Right lobe of liver (tissue), 6 donors: Measurements from ENCODE around the gene KIF2C. TPM values are rescaled to one million over a fixed set of nuclear protein-coding genes. Genes with fewer than 3 reads are reported as not detected.
"Not testable (repeated sequence)": the region's sequence is repeated elsewhere in the genome, so short reads cannot be mapped to it uniquely, and the experiment has no call there.

Experiments used
- ATAC-seq, 4 donors: fragments of 200-7000 bp; cut with Tn5 transposase; one replicate each; pipeline ENCODE4 v1.9.1; 2020; ENCODE audit warnings: mild to moderate bottlenecking in 4 of 4, moderate library complexity in 4 of 4
- DNase-seq, 3 donors: peaks; one replicate each; pipeline ENCODE4 v3.0.0-alpha.2; 2020
- H3K27ac ChIP-seq, 3 donors: fragments of 200-600 bp; one replicate each; pipeline ENCODE4 v1.8.0; 2022
- H3K27me3 ChIP-seq, 2 donors: fragments of 200-600 bp; one replicate each; pipeline ENCODE4 v1.8.0; 2022
- H3K36me3 ChIP-seq, 4 donors: fragments of 200-600 bp; sonication (generic) in 1 of 4; one replicate each; pipeline versions ENCODE4 v1.5.1 to v1.8.0; 2017 to 2022; ENCODE audit warnings: control low read depth in 1 of 4
- H3K4me1 ChIP-seq, 4 donors: fragments of 200-600 bp; sonication (generic) in 1 of 4; one replicate each; pipeline versions ENCODE4 v1.5.1 to v1.8.0; 2017 to 2022; ENCODE audit warnings: control low read depth in 1 of 4
- H3K4me3 ChIP-seq, 3 donors: fragments of 200-600 bp; one replicate each; pipeline ENCODE4 v1.8.0; 2022
- H3K9me3 ChIP-seq, 4 donors: fragments of 200-600 bp; sonication (generic) in 1 of 4; one replicate each; pipeline versions ENCODE4 v1.5.1 to v1.8.0; 2017 to 2022; ENCODE audit warnings: control low read depth in 1 of 4
- CTCF ChIP-seq, 4 donors: fragments of 200-600 bp in 3 of 4; fragments of 450-650 bp in 1 of 4; IDR thresholded peaks; one replicate each; pipeline versions ENCODE4 v1.5.1 to v1.8.0; 2016 to 2022; ENCODE audit warnings: antibody characterized with exemption in 4 of 4, mild to moderate bottlenecking in 2 of 4
- POLR2A ChIP-seq: fragments of 450-650 bp; IDR thresholded peaks from one replicate; pipeline ENCODE4 v1.6.1; 2017; ENCODE audit warnings: antibody characterized with exemption, mild to moderate bottlenecking
- WGBS: methylation state at CpG from one replicate; pipeline ENCODE4 v1.1.6; 2018; ENCODE audit warnings: low coverage, low lambda C conversion rate; ENCODE audit not compliant: insufficient coverage; ENCODE audit errors: missing lambda C conversion rate; 5-methylcytosine and 5-hydroxymethylcytosine counted together
- intact Hi-C, 2 donors: fragments of 100-400 bp; cut with DNase I; formaldehyde crosslinking; loops; one replicate each; pipeline versions ENCODE4 v1.11.2 to v1.14.1; 2022
- total RNA-seq, 6 experiments: library from RNA; depleted of rRNA in 2 of 6; stranded (reverse); fragments of >200 nt in 2 of 6; fragmentation: NEBNext Ultra II Directional in 3 of 6; extraction: Animal tissue kit (Norgen Biotek cat#: 25700) in 3 of 6; gene quantifications; one replicate each; pipeline versions ENCODE4 v1.1.0 to v1.2.4, GENCODE V29; 2016 to 2023
- donor health status: DM: no; HTN: yes; CAD: no.
- donor health status: DM: no; HTN: no; CAD: no.
- donor health status: DM: no; HTN: no; CAD: no.
- donor health status: DM: no; HTN: yes; CAD: no.
- donor health status: DM: no; HTN: yes; CAD: no.

KIF2C gene
- total RNA-seq, 6 experiments from 2014 or later = 0.22 to 1.4 (median 0.37) TPM; not detected in 1

GRCh38 chr1:44788120-44788860 lies 48.7 kb downstream of the KIF2C start, which contains the start of gene BEST4:
BEST4 (minus strand) TSS chr1:44788170; CDS start chr1:44787705, 465 bp downstream.
- no peaks in the 10 kb centered on the region for H3K9me3 ChIP-seq
- H3K27me3 ChIP-seq = no peaks in the 10 kb centered on the region
- ATAC-seq = no peak
- no peak for TF ChIP-seq CTCF (IDR thresholded peaks at IDR 0.05)
- no peak for TF ChIP-seq POLR2A
- H3K27ac ChIP-seq = no peak within 1 kb of the TSS
- no peak for DNase-seq
- H3K4me1 ChIP-seq = peaks cover 0 to 20% (median 0%) of the 10 kb centered on the region in 4 donors
- H3K36me3 ChIP-seq = no peaks in the 10 kb centered on the region
- WGBS = 60% methylated on average over 1 of the region's 9 CpGs
- intact Hi-C loops = loop anchor here in 1 of 2 donors (10.0 kb wide), 1 partner anchor 47 kb away; no protein-coding TSS in a partner anchor
- H3K4me3 ChIP-seq = no peak within 1 kb of the TSS

GRCh38 chr1:44790968-44791801 lies 51.5 kb downstream of the KIF2C start:
- Histone ChIP-seq H3K27ac (no peak overlapping the region), H3K4me1 (peaks cover 0 to 4% (median 0%) of the 10 kb centered on the region in 4 donors), H3K36me3 (no peaks in the 10 kb centered on the region), H3K27me3 (no peaks in the 10 kb centered on the region), H3K9me3 (no peaks in the 10 kb centered on the region), H3K4me3 (no peak overlapping the region)
- 66% methylated on average over 3 of the region's 7 CpGs for WGBS
- TF ChIP-seq CTCF (IDR thresholded peaks at IDR 0.05) (no peak), POLR2A (no peak)
- intact Hi-C loops = loop anchor here in 1 of 2 donors (5.0 kb wide), 1 partner anchor 36 kb away; no protein-coding TSS in a partner anchor
- DNase-seq (no peak), ATAC-seq (no peak)

GRCh38 chr1:44792736-44793502 lies 53.3 kb downstream of the KIF2C start:
- no peak overlapping the region for H3K27ac ChIP-seq
- H3K27me3 ChIP-seq = no peaks in the 10 kb centered on the region
- no peaks in the 10 kb centered on the region for H3K36me3 ChIP-seq
- no peaks in the 10 kb centered on the region for H3K9me3 ChIP-seq
- H3K4me1 ChIP-seq = no peaks in the 10 kb centered on the region
- no peak overlapping the region for H3K4me3 ChIP-seq
- ATAC-seq = peak in 2 of 4 donors; percentile 6
- TF ChIP-seq CTCF (IDR thresholded peaks at IDR 0.05) = no peak
- no peak for TF ChIP-seq POLR2A
- WGBS = 66% methylated on average over 3 of the region's 9 CpGs
- no peak for DNase-seq
- intact Hi-C loops = loop anchor here in 1 of 2 donors (5.0 kb wide), 1 partner anchor 34 kb away; no protein-coding TSS in a partner anchor

GRCh38 chr1:44797886-44798285 lies 58.2 kb downstream of the KIF2C start:
- H3K4me3 ChIP-seq, H3K4me1 ChIP-seq, H3K36me3 ChIP-seq, H3K9me3 ChIP-seq, ATAC-seq, H3K27ac ChIP-seq, intact Hi-C loops, H3K27me3 ChIP-seq, DNase-seq: not testable (repeated sequence)
- WGBS = 76% methylated on average over 8 of the region's 8 CpGs
